B cell (primary cell): ENCODE data around the gene AIF1. TPM values are rescaled to one million over a fixed set of nuclear protein-coding genes. Genes with fewer than 3 reads are reported as not detected.

Experiments used
- ATAC-seq: fragments of 200-7000 bp; cut with Tn5 transposase; one replicate; pipeline ENCODE4 v1.10.0; 2021; ENCODE audit warnings: low read depth, mild to moderate bottlenecking, moderate number of reproducible peaks, moderate library complexity
- CTCF ChIA-PET: fragments of 350-600 bp; sonication (Branson Sonifier 250); formaldehyde crosslinking; loops from one replicate; lab custom pipeline; 2021; ENCODE audit warnings: antibody characterized with exemption, inconsistent platforms; lab: Charles Lee
- POLR2A ChIA-PET: fragments of 350-600 bp; sonication (Branson Sonifier 250); formaldehyde crosslinking; loops from one replicate; lab custom pipeline; 2021; ENCODE audit warnings: antibody characterized with exemption; lab: Charles Lee
- DNase-seq: peaks from one replicate; pipeline ENCODE4 v3.0.0; 2013
- H2AFZ ChIP-seq: 2 replicates; pipeline ENCODE4 v1.6.1; 2012; ENCODE audit warnings: mild to moderate bottlenecking, low read depth, low read length; ENCODE audit not compliant: insufficient read depth, poor library complexity, severe bottlenecking
- H3K27ac ChIP-seq, 2 donors: 1 replicate in 1 of 2; 2 replicates in 1 of 2; pipeline ENCODE4 v1.5.1; 2012 to 2013; ENCODE audit warnings: low read length in 2 of 2, mild to moderate bottlenecking in 2 of 2, moderate library complexity in 1 of 2
- H3K27me3 ChIP-seq, 4 experiments: fragments of 200-600 bp in 1 of 4; sonication (generic) in 1 of 4; replicated peaks in 1 of 4; 1 replicate in 2 of 4; 2 replicates in 2 of 4; pipeline versions ENCODE4 v1.6.1 to v1.7.0; 2013 to 2016; ENCODE audit warnings: low read length in 3 of 4, mild to moderate bottlenecking in 2 of 4, mixed read lengths in 1 of 4, moderate library complexity in 1 of 4; ENCODE audit not compliant: insufficient read depth in 4 of 4, control insufficient read depth in 3 of 4; ENCODE audit errors: control extremely low read depth in 1 of 4
- H3K36me3 ChIP-seq, 2 experiments: replicated peaks in 1 of 2; 1 replicate in 1 of 2; 2 replicates in 1 of 2; pipeline versions ENCODE4 v1.6.1 to v1.7.1; 2013; ENCODE audit warnings: low read length in 1 of 2; ENCODE audit not compliant: insufficient read depth in 2 of 2, control insufficient read depth in 1 of 2; ENCODE audit errors: control extremely low read depth in 1 of 2, extremely low read depth in 1 of 2
- H3K4me1 ChIP-seq, 2 donors: fragments of 200-600 bp in 1 of 2; sonication (generic) in 1 of 2; 1 replicate in 1 of 2; 2 replicates in 1 of 2; pipeline versions ENCODE4 v1.5.1 to v1.6.1; 2013 to 2017; ENCODE audit warnings: low read length in 2 of 2; ENCODE audit not compliant: control insufficient read depth in 2 of 2, insufficient read depth in 2 of 2
- H3K4me2 ChIP-seq: replicated peaks from 2 replicates; pipeline ENCODE3; 2012; ENCODE audit warnings: mild to moderate bottlenecking, low read depth, low read length; ENCODE audit not compliant: poor library complexity, severe bottlenecking
- H3K4me3 ChIP-seq, 5 experiments: fragments of 200-600 bp in 1 of 5; sonication (generic) in 1 of 5; 1 replicate in 3 of 5; 2 replicates in 2 of 5; pipeline versions ENCODE4 v1.5.1 to v1.7.0; 2011 to 2016; ENCODE audit warnings: low read length in 4 of 5, mild to moderate bottlenecking in 4 of 5, low read depth in 2 of 5, control low read depth in 1 of 5, moderate library complexity in 1 of 5; ENCODE audit not compliant: insufficient read depth in 1 of 5; ENCODE audit errors: control extremely low read depth in 1 of 5, extremely low read depth in 1 of 5
- H3K79me2 ChIP-seq: fragments of 200-600 bp; sonication (generic); one replicate; pipeline ENCODE4 v1.6.0; 2016; ENCODE audit warnings: low read length; ENCODE audit not compliant: control insufficient read depth, insufficient read depth
- H3K9ac ChIP-seq: fragments of 200-600 bp; sonication (generic); 2 replicates; pipeline ENCODE4 v1.6.1; 2017; ENCODE audit warnings: mild to moderate bottlenecking, low read length, moderate library complexity
- H3K9me3 ChIP-seq, 3 donors: one replicate each; pipeline versions ENCODE4 v1.6.1 to v1.7.1; 2013; ENCODE audit warnings: low read length in 2 of 3; ENCODE audit not compliant: control insufficient read depth in 2 of 3, insufficient read depth in 1 of 3; ENCODE audit errors: control extremely low read depth in 1 of 3
- H4K20me1 ChIP-seq: 2 replicates; pipeline ENCODE4 v1.6.0; 2012; ENCODE audit warnings: mild to moderate bottlenecking, low read length; ENCODE audit not compliant: insufficient read depth, control insufficient read depth, poor library complexity, severe bottlenecking
- H3K27ac Mint-ChIP-seq: one replicate; pipeline ENCODE4 v1.8.0; 2021; ENCODE audit warnings: mixed read lengths
- H3K27me3 Mint-ChIP-seq: one replicate; pipeline ENCODE4 v1.8.0; 2021; ENCODE audit warnings: mixed read lengths
- H3K4me1 Mint-ChIP-seq: one replicate; pipeline ENCODE4 v1.8.0; 2021; ENCODE audit warnings: mixed read lengths
- H3K4me3 Mint-ChIP-seq: one replicate; pipeline ENCODE4 v1.8.0; 2021; ENCODE audit warnings: mixed read lengths
- H3K9me3 Mint-ChIP-seq: one replicate; pipeline ENCODE4 v1.8.0; 2022; ENCODE audit warnings: mixed read lengths; ENCODE audit not compliant: insufficient read depth
- EZH2 ChIP-seq: IDR thresholded peaks from 2 replicates; pipeline ENCODE4 v1.6.1; 2012; ENCODE audit warnings: borderline replicate concordance, low read depth, mild to moderate bottlenecking, moderate library complexity, low read length; ENCODE audit not compliant: insufficient read depth, poor library complexity, severe bottlenecking
- WGBS: methylation state at CpG from one replicate; pipeline ENCODE4 v1.1.5; 2013; ENCODE audit warnings: missing lambda C conversion rate; ENCODE audit not compliant: insufficient coverage; 5-methylcytosine and 5-hydroxymethylcytosine counted together
- intact Hi-C: fragments of 100-400 bp; cut with micrococcal nuclease; formaldehyde crosslinking; loops from one replicate; pipeline ENCODE4 v1.10.0; 2022
- polyA plus RNA-seq: library from polyadenylated mRNA; depleted of rRNA; stranded (reverse); fragments of >200 nt; gene quantifications from 2 replicates; pipeline ENCODE4 v1.2.3, GENCODE V29; 2012
- total RNA-seq, 2 donors: library from RNA; stranded (reverse); fragments of 120-200 nt in 1 of 2; gene quantifications; 1 replicate in 1 of 2; 2 replicates in 1 of 2; pipeline versions ENCODE4 v1.2.3 to v1.2.4, GENCODE V29; 2013 to 2022
- TF ChIP-seq, protein P1 (sequence below): fragments of 200-600 bp; IDR thresholded peaks from one replicate; pipeline ENCODE4 v1.8.0; 2022; ENCODE audit warnings: antibody characterized with exemption, mild to moderate bottlenecking

Gene AIF1
- total and polyA plus RNA-seq, 2 donors (not counting 1 experiment from before 2014, with no cell fraction given), result 1.3 to 7.5 TPM

- H2AFZ ChIP-seq, result peak overlapping the region; percentile 36
- 59% methylated on average over 13 of the region's 14 CpGs for WGBS
- intact Hi-C loops, result no loop called here
Measured at GRCh38 chr6:31574106-31575061, 40.6 kb upstream of the AIF1 start.

More at GRCh38 chr6:31574106-31575061, 40.6 kb upstream of the AIF1 start:
- TF ChIP-seq, protein P1, sequence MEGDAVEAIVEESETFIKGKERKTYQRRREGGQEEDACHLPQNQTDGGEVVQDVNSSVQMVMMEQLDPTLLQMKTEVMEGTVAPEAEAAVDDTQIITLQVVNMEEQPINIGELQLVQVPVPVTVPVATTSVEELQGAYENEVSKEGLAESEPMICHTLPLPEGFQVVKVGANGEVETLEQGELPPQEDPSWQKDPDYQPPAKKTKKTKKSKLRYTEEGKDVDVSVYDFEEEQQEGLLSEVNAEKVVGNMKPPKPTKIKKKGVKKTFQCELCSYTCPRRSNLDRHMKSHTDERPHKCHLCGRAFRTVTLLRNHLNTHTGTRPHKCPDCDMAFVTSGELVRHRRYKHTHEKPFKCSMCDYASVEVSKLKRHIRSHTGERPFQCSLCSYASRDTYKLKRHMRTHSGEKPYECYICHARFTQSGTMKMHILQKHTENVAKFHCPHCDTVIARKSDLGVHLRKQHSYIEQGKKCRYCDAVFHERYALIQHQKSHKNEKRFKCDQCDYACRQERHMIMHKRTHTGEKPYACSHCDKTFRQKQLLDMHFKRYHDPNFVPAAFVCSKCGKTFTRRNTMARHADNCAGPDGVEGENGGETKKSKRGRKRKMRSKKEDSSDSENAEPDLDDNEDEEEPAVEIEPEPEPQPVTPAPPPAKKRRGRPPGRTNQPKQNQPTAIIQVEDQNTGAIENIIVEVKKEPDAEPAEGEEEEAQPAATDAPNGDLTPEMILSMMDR, result no peak
- TF ChIP-seq EZH2, result no peak
- Mint-ChIP-seq H3K4me3 (peak overlapping the region; percentile 89), H3K27ac (peak overlapping the region; percentile 93), H3K9me3 (no peaks in the 10 kb centered on the region), H3K4me1 (peaks cover 94% of the 10 kb centered on the region), H3K27me3 (no peaks in the 10 kb centered on the region)
- ChIA-PET CTCF (interaction anchor here (1.5 to 35.3 kb wide), 4 partner anchors 9 to 34 kb away, joined by 4 to 2241 read pairs (median 565); partner anchors contain the start of genes ATP6V1G2, LST1, LTA and LTB), POLR2A (interaction anchor here (0.5 to 42.6 kb wide), 5 partner anchors 8 to 1358 kb away, joined by 3 to 1450 read pairs (median 5); partner anchors contain the start of genes ATP6V1G2, DDX39B, LST1 and LTA)
- Histone ChIP-seq H3K79me2 (peaks cover 93% of the 10 kb centered on the region), H3K36me3 (peaks cover 2 to 25% of the 10 kb centered on the region in 2 experiments), H3K4me1 (peaks cover 80 to 98% of the 10 kb centered on the region in 2 donors), H3K9me3 (no peaks in the 10 kb centered on the region), H3K27ac (peak overlapping the region; percentile 80 to 89), H3K4me2 (peak overlapping the region; percentile 88), H3K27me3 (no peaks in the 10 kb centered on the region), H3K4me3 (peak overlapping the region in 3 of 5 experiments; percentile 74 to 85 (median 77)), H3K9ac (peak overlapping the region; percentile 74), H4K20me1 (peaks cover 10% of the 10 kb centered on the region)
- no peak for ATAC-seq
- DNase-seq, result peak; percentile 30
